ENCODE results near the gene SERINC5.

The SERINC5 gene

GRCh38 chr5:80069918-80070318, 185.9 kb downstream of the SERINC5 start:
- Histone ChIP-seq H3K4me3 (no peak overlapping the region), H3K4me1 (no peaks in the 10 kb centered on the region), H3K27ac (no peak overlapping the region), H3K9me3 (no peaks in the 10 kb centered on the region), H3K36me3 (no peaks in the 10 kb centered on the region), H3K27me3 (no peaks in the 10 kb centered on the region)
- no peak for TF ChIP-seq CTCF (IDR thresholded peaks at IDR 0.05)
- intact Hi-C loops (cut with DNase I; ENCODE audit: low total_unique reads): no loop called here
- no peak for DNase-seq

GRCh38 chr5:80069251-80069800, 186.5 kb downstream of the SERINC5 start:
- Histone ChIP-seq H3K4me1 (peaks cover 0 to 3% (median 0%) of the 10 kb centered on the region in 4 donors), H3K27me3 (no peaks in the 10 kb centered on the region), H3K27ac (no peak overlapping the region), H3K9me3 (no peaks in the 10 kb centered on the region), H3K4me3 (no peak overlapping the region), H3K36me3 (no peaks in the 10 kb centered on the region)
- no peak for DNase-seq
- intact Hi-C loops (cut with DNase I; ENCODE audit: low total_unique reads): no loop called here
- no peak for TF ChIP-seq CTCF (IDR thresholded peaks at IDR 0.05)

- Histone ChIP-seq H3K4me3 (no peak overlapping the region), H3K27ac (no peak overlapping the region), H3K9me3 (no peaks in the 10 kb centered on the region), H3K36me3 (no peaks in the 10 kb centered on the region), H3K27me3 (no peaks in the 10 kb centered on the region), H3K4me1 (peaks cover 0 to 8% (median 0%) of the 10 kb centered on the region in 4 donors)
- no peak for DNase-seq
- intact Hi-C loops (cut with DNase I; ENCODE audit: low total_unique reads): no loop called here
- TF ChIP-seq CTCF (IDR thresholded peaks at IDR 0.05): no peak
These were observed 187.1 kb downstream of the SERINC5 start for GRCh38 chr5:80068775-80069174.

GRCh38 chr5:80068246-80068636, 187.6 kb downstream of the SERINC5 start:
- Histone ChIP-seq H3K9me3 (no peaks in the 10 kb centered on the region), H3K36me3 (no peaks in the 10 kb centered on the region), H3K27me3 (no peaks in the 10 kb centered on the region), H3K27ac (no peak overlapping the region), H3K4me3 (no peak overlapping the region), H3K4me1 (peaks cover 0 to 13% (median 0%) of the 10 kb centered on the region in 4 donors)
- no peak for TF ChIP-seq CTCF (IDR thresholded peaks at IDR 0.05)
- DNase-seq: no peak
- intact Hi-C loops (cut with DNase I; ENCODE audit: low total_unique reads): no loop called here

- Histone ChIP-seq H3K4me3 (no peak overlapping the region), H3K4me1 (peaks cover 0 to 13% (median 0%) of the 10 kb centered on the region in 4 donors), H3K27ac (no peak overlapping the region), H3K36me3 (no peaks in the 10 kb centered on the region), H3K27me3 (no peaks in the 10 kb centered on the region), H3K9me3 (no peaks in the 10 kb centered on the region)
- no peak for DNase-seq
- intact Hi-C loops (cut with DNase I; ENCODE audit: low total_unique reads): no loop called here
- TF ChIP-seq CTCF (IDR thresholded peaks at IDR 0.05): no peak
These were observed 188.2 kb downstream of the SERINC5 start for GRCh38 chr5:80067531-80068245.
